OCI-LY1 (cell line): ENCODE results near the gene MERTK.

Experiments used
- EZH2 ChIP-seq: fragments of 200-600 bp; sonication (generic), shearing (Covaris generic); IDR thresholded peaks from 2 replicates; pipeline ENCODE4 v1.8.0; 2017; ENCODE audit warnings: borderline replicate concordance, mixed run types, mild to moderate bottlenecking, antibody characterized with exemption, low read length, moderate library complexity, mixed read lengths
- TF ChIP-seq, protein P1 (sequence below): fragments of 200-600 bp; sonication (generic), shearing (Covaris generic); IDR thresholded peaks from 2 replicates; pipeline ENCODE4 v1.5.1; 2017; ENCODE audit warnings: mild to moderate bottlenecking, antibody characterized with exemption, low read length, moderate library complexity, mixed read lengths

DNA sequence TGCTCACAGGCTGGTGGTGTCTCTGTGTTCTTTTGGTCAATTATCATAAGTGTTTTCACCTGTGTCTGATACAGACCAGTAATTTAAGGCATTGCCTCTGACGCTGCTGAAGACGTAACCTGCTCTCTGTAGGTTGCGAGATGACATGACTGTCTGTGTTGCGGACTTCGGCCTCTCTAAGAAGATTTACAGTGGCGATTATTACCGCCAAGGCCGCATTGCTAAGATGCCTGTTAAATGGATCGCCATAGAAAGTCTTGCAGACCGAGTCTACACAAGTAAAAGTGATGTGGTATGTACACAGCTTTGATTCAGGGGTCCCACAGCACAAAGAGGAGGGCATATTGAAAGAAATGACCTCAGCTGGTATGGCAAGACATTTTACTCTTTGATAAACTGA, 122.9 kb downstream of the MERTK start:
- TF ChIP-seq, protein P1, sequence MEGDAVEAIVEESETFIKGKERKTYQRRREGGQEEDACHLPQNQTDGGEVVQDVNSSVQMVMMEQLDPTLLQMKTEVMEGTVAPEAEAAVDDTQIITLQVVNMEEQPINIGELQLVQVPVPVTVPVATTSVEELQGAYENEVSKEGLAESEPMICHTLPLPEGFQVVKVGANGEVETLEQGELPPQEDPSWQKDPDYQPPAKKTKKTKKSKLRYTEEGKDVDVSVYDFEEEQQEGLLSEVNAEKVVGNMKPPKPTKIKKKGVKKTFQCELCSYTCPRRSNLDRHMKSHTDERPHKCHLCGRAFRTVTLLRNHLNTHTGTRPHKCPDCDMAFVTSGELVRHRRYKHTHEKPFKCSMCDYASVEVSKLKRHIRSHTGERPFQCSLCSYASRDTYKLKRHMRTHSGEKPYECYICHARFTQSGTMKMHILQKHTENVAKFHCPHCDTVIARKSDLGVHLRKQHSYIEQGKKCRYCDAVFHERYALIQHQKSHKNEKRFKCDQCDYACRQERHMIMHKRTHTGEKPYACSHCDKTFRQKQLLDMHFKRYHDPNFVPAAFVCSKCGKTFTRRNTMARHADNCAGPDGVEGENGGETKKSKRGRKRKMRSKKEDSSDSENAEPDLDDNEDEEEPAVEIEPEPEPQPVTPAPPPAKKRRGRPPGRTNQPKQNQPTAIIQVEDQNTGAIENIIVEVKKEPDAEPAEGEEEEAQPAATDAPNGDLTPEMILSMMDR: no peak
- TF ChIP-seq EZH2: no peak
